ENCODE results near the gene MTPN.

MTPN gene

DNA sequence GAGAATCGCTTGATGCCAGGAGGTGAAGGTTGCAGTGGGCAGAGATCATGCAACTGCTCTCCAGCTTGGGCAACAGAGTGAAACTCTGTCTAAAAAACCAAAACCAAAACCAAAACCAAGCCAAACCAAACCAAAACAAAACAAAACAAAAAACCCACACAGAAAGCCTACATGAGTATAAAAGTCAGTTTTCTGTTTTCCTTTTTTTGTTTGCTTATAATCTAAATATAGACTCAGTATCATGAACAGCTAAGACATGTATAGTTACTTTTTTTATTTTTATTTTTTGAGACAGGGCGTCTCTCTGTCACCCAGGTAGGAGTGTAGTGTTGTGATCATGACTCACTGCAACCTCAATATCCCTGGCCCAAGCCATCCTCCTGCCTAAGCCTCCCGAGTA lies 16.8 kb upstream of the MTPN start:
- H3K27me3 Mint-ChIP-seq (ENCODE audit: low read depth, poor library complexity) = peaks cover 2% of the 10 kb centered on the region
- no peak for DNase-seq
- H3K27ac Mint-ChIP-seq = no peak overlapping the region
- no peak overlapping the region for H3K4me3 Mint-ChIP-seq
- H3K9me3 Mint-ChIP-seq = no peaks in the 10 kb centered on the region
- H3K4me1 Mint-ChIP-seq = no peaks in the 10 kb centered on the region
- H3K36me3 Mint-ChIP-seq (ENCODE audit: low read depth) = no peaks in the 10 kb centered on the region
- TF ChIP-seq, protein P1, sequence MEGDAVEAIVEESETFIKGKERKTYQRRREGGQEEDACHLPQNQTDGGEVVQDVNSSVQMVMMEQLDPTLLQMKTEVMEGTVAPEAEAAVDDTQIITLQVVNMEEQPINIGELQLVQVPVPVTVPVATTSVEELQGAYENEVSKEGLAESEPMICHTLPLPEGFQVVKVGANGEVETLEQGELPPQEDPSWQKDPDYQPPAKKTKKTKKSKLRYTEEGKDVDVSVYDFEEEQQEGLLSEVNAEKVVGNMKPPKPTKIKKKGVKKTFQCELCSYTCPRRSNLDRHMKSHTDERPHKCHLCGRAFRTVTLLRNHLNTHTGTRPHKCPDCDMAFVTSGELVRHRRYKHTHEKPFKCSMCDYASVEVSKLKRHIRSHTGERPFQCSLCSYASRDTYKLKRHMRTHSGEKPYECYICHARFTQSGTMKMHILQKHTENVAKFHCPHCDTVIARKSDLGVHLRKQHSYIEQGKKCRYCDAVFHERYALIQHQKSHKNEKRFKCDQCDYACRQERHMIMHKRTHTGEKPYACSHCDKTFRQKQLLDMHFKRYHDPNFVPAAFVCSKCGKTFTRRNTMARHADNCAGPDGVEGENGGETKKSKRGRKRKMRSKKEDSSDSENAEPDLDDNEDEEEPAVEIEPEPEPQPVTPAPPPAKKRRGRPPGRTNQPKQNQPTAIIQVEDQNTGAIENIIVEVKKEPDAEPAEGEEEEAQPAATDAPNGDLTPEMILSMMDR (IDR thresholded peaks at IDR 0.05) = no peak

DNA sequence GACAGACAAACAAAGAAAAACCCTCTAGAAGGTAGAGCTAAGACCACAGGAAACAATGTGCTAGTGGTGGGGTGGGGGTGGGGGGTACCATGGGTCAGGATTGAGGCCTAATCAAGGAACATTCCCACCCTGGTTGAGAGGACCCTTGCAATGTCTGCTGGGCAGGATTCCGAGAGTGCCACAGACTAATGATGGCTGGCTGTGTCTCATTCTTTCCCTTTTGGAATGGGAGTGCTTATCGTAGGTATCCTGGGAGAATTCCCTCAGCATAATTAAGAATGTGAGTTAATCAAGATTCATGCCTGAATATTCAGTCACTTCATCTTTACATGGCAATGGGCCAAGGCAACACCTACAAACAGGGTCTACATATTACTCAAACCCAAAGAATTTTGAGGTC lies 14.7 kb upstream of the MTPN start:
- H3K36me3 Mint-ChIP-seq (ENCODE audit: low read depth) = peaks cover 4% of the 10 kb centered on the region
- H3K9me3 Mint-ChIP-seq = peaks cover 7% of the 10 kb centered on the region
- H3K27ac Mint-ChIP-seq = no peak overlapping the region
- TF ChIP-seq, protein P1 (IDR thresholded peaks at IDR 0.05) = no peak
- no peak for DNase-seq
- no peaks in the 10 kb centered on the region for H3K4me1 Mint-ChIP-seq
- no peak overlapping the region for H3K4me3 Mint-ChIP-seq
- H3K27me3 Mint-ChIP-seq (ENCODE audit: low read depth, poor library complexity) = peaks cover 2% of the 10 kb centered on the region

DNA sequence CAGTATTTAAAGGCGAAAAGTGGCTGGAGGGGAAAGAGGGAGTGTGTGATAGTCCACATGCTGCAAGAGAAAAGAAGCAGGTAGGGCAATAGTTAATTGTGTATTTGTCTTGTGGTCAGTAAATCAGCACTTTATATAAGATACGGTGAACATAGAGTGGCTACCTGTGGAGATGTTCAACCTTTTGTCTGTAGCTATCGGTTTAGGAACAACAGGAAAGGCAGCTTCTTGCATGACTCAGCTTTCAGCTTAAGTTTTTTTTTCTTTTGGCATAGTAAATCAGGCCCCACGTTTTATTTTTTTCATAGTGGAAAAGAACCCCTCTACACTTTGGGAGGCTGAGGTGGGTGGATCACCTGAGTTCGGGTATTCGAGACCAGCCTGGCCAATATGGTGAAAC lies 14.2 kb upstream of the MTPN start:
- H3K4me1 Mint-ChIP-seq = no peaks in the 10 kb centered on the region
- DNase-seq = no peak
- peaks cover 4% of the 10 kb centered on the region for H3K36me3 Mint-ChIP-seq (ENCODE audit: low read depth)
- peaks cover 2% of the 10 kb centered on the region for H3K27me3 Mint-ChIP-seq (ENCODE audit: low read depth, poor library complexity)
- H3K9me3 Mint-ChIP-seq = peaks cover 8% of the 10 kb centered on the region
- no peak overlapping the region for H3K4me3 Mint-ChIP-seq
- H3K27ac Mint-ChIP-seq = no peak overlapping the region
- TF ChIP-seq, protein P1 (IDR thresholded peaks at IDR 0.05) = no peak

DNA sequence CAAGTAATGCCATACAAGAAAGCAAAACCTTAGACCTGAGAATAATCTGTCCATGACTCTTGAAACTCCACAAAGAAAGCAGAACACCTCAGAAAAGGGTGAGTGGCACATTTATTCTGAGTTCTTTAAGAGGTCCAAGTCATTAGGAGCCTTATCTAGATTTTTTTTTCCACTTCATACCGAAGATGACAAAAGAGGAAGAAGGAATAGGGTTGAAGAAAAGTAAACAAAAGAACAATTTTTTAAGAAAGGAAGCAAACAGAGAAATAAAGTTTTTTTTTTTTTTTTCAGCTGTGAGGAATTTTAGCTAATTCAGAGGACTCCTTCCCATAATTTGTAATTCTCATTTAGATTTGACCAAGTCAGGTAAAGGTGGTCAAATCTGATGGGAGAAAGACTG lies 13.1 kb upstream of the MTPN start:
- no peak overlapping the region for H3K27ac Mint-ChIP-seq
- peaks cover 2% of the 10 kb centered on the region for H3K27me3 Mint-ChIP-seq (ENCODE audit: low read depth, poor library complexity)
- DNase-seq = no peak
- H3K4me1 Mint-ChIP-seq = no peaks in the 10 kb centered on the region
- no peak overlapping the region for H3K4me3 Mint-ChIP-seq
- H3K9me3 Mint-ChIP-seq = peaks cover 17% of the 10 kb centered on the region
- TF ChIP-seq, protein P1 (IDR thresholded peaks at IDR 0.05) = no peak
- H3K36me3 Mint-ChIP-seq (ENCODE audit: low read depth) = peaks cover 9% of the 10 kb centered on the region

DNA sequence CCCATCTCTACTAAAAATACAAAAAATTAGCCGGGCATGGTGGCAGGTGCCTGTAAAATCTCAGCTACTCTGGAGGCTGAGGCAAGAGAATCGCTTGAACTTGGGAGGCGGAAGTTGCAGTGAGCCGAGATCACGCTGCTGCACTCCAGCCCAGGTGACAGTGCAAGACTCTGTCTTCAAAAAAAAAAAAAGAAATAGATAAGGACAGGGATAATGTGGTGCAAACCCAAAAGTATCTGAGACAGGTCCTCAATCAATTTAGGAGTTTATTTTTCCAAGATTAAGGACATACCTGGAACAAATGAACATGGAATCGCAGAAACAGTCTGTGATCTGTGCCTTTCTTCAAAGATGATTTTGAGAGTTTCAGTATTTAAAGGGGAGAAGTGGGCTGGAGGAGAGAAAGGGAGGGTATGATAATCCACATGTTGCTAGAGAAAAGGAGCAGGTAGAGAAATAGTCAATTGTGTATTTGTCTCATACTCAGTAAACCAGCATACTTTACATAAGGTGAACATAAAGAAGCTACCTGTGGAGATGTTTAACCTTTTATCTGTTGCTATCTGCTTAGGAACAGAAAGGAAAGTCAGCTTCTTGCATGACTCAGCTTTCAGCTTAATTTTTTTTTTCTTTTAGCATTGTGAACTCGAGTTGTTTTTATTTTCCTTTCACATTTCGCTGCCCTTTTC lies 4.9 kb upstream of the MTPN start:
- Mint-ChIP-seq H3K9me3 (peaks cover 10% of the 10 kb centered on the region), H3K4me1 (peaks cover 24% of the 10 kb centered on the region), H3K4me3 (no peak overlapping the region), H3K36me3 (ENCODE audit: low read depth) (peaks cover 5% of the 10 kb centered on the region), H3K27ac (no peak overlapping the region), H3K27me3 (ENCODE audit: low read depth, poor library complexity) (no peaks in the 10 kb centered on the region)
- DNase-seq = no peak
- TF ChIP-seq, protein P1 (IDR thresholded peaks at IDR 0.05) = no peak

DNA sequence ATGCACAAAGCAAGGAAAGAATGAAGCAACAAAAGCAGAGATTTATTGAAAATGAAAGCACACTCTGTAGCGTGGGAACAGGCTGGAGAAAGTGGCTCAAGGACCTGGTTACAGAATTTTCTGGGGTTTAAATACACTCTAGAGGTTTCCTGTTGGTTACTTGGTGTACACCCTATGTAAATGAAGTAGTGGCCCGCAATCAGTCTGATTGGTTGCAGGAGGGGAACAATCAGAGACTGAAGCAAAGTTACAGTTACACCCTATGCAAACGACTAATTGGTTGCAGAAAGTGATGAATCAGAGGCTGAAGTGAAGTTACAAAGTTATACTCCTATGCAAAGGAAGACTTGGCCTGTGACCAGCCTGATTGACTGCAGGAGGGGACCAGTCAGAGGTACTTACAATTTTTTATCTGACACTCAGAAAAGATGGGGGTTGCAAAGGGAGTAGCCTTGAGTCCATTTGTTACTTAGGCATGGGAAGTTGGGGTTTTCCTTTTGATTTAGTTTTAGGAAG lies 3.6 kb upstream of the MTPN start:
- H3K27ac Mint-ChIP-seq = no peak overlapping the region
- no peak overlapping the region for H3K4me3 Mint-ChIP-seq
- H3K4me1 Mint-ChIP-seq = peaks cover 38% of the 10 kb centered on the region
- TF ChIP-seq, protein P1 (IDR thresholded peaks at IDR 0.05) = no peak
- no peak for DNase-seq
- peaks cover 3% of the 10 kb centered on the region for H3K36me3 Mint-ChIP-seq (ENCODE audit: low read depth)
- no peaks in the 10 kb centered on the region for H3K27me3 Mint-ChIP-seq (ENCODE audit: low read depth, poor library complexity)
- H3K9me3 Mint-ChIP-seq = peaks cover 4% of the 10 kb centered on the region

Data from nephron progenitor cell (in vitro differentiated cells).